HG02763 (cell line): ENCODE measurements around the gene STOX2.

ENCODE experiments used
- ATAC-seq: cut with Tn5 transposase; IDR thresholded peaks from one replicate; pipeline ENCODE4 v1.9.1; 2021; ENCODE audit warnings: mild to moderate bottlenecking, moderate library complexity; ENCODE audit not compliant: unreplicated experiment

The STOX2 gene

GRCh38 chr4:183887351-183887750 is 17.8 kb upstream of the STOX2 start:
- no peak for ATAC-seq

- no peak for ATAC-seq
Observed at GRCh38 chr4:183888564-183888963, 16.5 kb upstream of the STOX2 start.

- no peak for ATAC-seq
Observed at GRCh38 chr4:183889190-183889589, 15.9 kb upstream of the STOX2 start.

- no peak for ATAC-seq
Observed at GRCh38 chr4:183897193-183897592, 7.9 kb upstream of the STOX2 start.

- no peak for ATAC-seq
Observed at GRCh38 chr4:183898456-183898855, 6.7 kb upstream of the STOX2 start.

GRCh38 chr4:183903021-183903760 is 1.9 kb upstream of the STOX2 start:
- no peak for ATAC-seq

- ATAC-seq: no peak
Observed at GRCh38 chr4:183905593-183906488, 734 bp downstream of the STOX2 start.

GRCh38 chr4:183906489-183906738 is 1.3 kb downstream of the STOX2 start:
- no peak for ATAC-seq

GRCh38 chr4:183906739-183907651 is 1.9 kb downstream of the STOX2 start:
- ATAC-seq: no peak

GRCh38 chr4:183907871-183908683 is 3.0 kb downstream of the STOX2 start:
- no peak for ATAC-seq

GRCh38 chr4:183909187-183909586 is 4.1 kb downstream of the STOX2 start:
- ATAC-seq: no peak

- no peak for ATAC-seq
Observed at GRCh38 chr4:183909801-183910200, 4.7 kb downstream of the STOX2 start.

GRCh38 chr4:183912585-183912984 is 7.5 kb downstream of the STOX2 start:
- ATAC-seq: no peak

GRCh38 chr4:183915976-183916375 is 10.9 kb downstream of the STOX2 start:
- ATAC-seq: no peak

- no peak for ATAC-seq
Observed at GRCh38 chr4:183918696-183919095, 13.6 kb downstream of the STOX2 start.

- ATAC-seq: no peak
Observed at GRCh38 chr4:183919141-183919540, 14.0 kb downstream of the STOX2 start.

- no peak for ATAC-seq
Observed at GRCh38 chr4:183920512-183920911, 15.4 kb downstream of the STOX2 start.

GRCh38 chr4:183921335-183921734 is 16.2 kb downstream of the STOX2 start:
- no peak for ATAC-seq

GRCh38 chr4:183924362-183925044 is 19.4 kb downstream of the STOX2 start:
- ATAC-seq: no peak

- no peak for ATAC-seq
Observed at GRCh38 chr4:183926950-183927349, 21.8 kb downstream of the STOX2 start.
